PFSK-1 (cell line): ENCODE data around the gene CACNB2.

Source experiments
- FOXP2 ChIP-seq: optimal IDR thresholded peaks from 2 replicates; pipeline ENCODE3; 2011; ENCODE audit warnings: borderline replicate concordance, control low read depth, inconsistent platforms; ENCODE audit not compliant: insufficient read depth; ENCODE audit errors: extremely low read length, extremely low read depth
- POLR2AphosphoS5 ChIP-seq: IDR thresholded peaks from 2 replicates; pipeline ENCODE4 v1.6.1; 2012; ENCODE audit warnings: low read depth, mild to moderate bottlenecking, control low read depth, low read length, moderate library complexity
- REST ChIP-seq, 2 experiments: IDR thresholded peaks; 2 replicates each; pipeline versions ENCODE4 v1.6.1 to v1.8.0; 2011 to 2012; ENCODE audit warnings: low read depth in 2 of 2, low read length in 2 of 2, control low read depth in 1 of 2, inconsistent platforms in 1 of 2, mild to moderate bottlenecking in 1 of 2, moderate library complexity in 1 of 2; ENCODE audit not compliant: insufficient read depth in 1 of 2
- SIN3A ChIP-seq: IDR thresholded peaks from 2 replicates; pipeline ENCODE4 v1.6.1; 2012; ENCODE audit warnings: mild to moderate bottlenecking, low read length, moderate library complexity, borderline replicate concordance; ENCODE audit not compliant: insufficient read depth
- TAF1 ChIP-seq: IDR thresholded peaks from 2 replicates; pipeline ENCODE4 v1.6.1; 2012; ENCODE audit warnings: low read length, control low read depth, borderline replicate concordance; ENCODE audit not compliant: insufficient read depth

The CACNB2 gene

DNA sequence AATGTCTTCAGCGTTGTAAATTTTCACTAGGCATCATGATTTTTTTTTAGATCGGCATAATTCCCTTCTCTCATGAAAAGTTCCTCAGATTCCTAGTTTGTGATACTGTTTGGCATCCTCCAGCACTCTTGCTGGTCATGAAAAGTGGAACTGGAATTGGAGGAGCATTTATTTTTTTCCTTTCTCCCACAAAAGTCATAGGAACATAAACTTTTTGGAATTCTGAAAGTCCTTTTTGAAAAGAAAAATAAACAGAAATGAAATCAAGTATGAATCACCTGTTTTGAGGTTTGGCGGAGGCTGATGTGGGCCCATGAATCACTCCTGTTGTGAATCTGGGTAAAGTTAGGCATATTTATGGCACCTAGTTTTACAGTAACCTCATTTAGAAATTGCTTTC, 17.7 kb downstream of the CACNB2 start:
- TF ChIP-seq REST (IDR thresholded peaks at IDR 0.05; ENCODE audit: insufficient read depth in 1 of 2, low read depth in 2 of 2, low read length in 2 of 2), result no peak

GRCh38 chr10:18158773-18159265, 18.6 kb downstream of the CACNB2 start:
- no peak for TF ChIP-seq TAF1
- TF ChIP-seq FOXP2, result no peak
- no peak for TF ChIP-seq POLR2AphosphoS5
- TF ChIP-seq SIN3A, result no peak
- TF ChIP-seq REST (IDR thresholded peaks at IDR 0.05; ENCODE audit: insufficient read depth in 1 of 2, low read depth in 2 of 2, low read length in 2 of 2), result no peak

DNA sequence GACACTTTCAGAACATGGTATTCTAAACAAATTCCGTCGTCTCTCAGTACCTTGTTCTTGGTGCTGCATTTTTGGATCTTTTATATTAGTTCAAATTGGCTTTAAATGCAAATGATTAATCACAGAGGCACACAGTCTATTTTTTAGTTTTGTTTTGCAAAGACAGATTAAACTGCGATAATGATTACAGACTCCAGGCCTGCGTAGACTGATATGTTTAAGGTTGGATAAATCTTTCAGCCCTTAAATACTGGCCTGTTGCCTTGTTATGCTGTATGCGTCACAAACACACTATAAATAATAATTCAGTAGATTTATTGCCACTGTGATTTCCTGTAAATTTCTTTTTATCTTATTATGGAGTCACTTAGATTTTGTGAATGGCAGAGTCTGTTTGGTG, 19.3 kb downstream of the CACNB2 start:
- TF ChIP-seq FOXP2 (no peak), REST (IDR thresholded peaks at IDR 0.05; ENCODE audit: insufficient read depth in 1 of 2, low read depth in 2 of 2, low read length in 2 of 2) (no peak), SIN3A (no peak), POLR2AphosphoS5 (no peak), TAF1 (no peak)

GRCh38 chr10:18162021-18162627, 21.9 kb downstream of the CACNB2 start:
- no peak for TF ChIP-seq TAF1
- TF ChIP-seq FOXP2, result no peak
- TF ChIP-seq POLR2AphosphoS5, result no peak
- no peak for TF ChIP-seq REST (IDR thresholded peaks at IDR 0.05; ENCODE audit: insufficient read depth in 1 of 2, low read depth in 2 of 2, low read length in 2 of 2)
- TF ChIP-seq SIN3A, result no peak

GRCh38 chr10:18164093-18164492, 23.9 kb downstream of the CACNB2 start:
- TF ChIP-seq SIN3A, result no peak
- no peak for TF ChIP-seq TAF1
- no peak for TF ChIP-seq REST (IDR thresholded peaks at IDR 0.05; ENCODE audit: insufficient read depth in 1 of 2, low read depth in 2 of 2, low read length in 2 of 2)
- no peak for TF ChIP-seq FOXP2
- TF ChIP-seq POLR2AphosphoS5, result no peak
